ENCODE results near the gene MCTP1. TPM values are rescaled to one million over a fixed set of nuclear protein-coding genes. Genes with fewer than 3 reads are reported as not detected.
A peak's percentile ranks its signal among the peaks of the same experiment; 100 is the strongest.

Gene MCTP1
- total RNA-seq, 1 experiment from 2014 or later, result 0.44 TPM

GRCh38 chr5:95178046-95178651, 106.7 kb downstream of the MCTP1 start:
- Histone ChIP-seq H3K4me1 (ENCODE audit: control insufficient read depth in 1 of 2, insufficient read depth in 2 of 2, low read length in 2 of 2) (peaks cover 7 to 13% of the 10 kb centered on the region in 2 experiments; a peak in 2 of 4 replicates), H3K27me3 (ENCODE audit: insufficient read depth, low read length) (no peaks in the 10 kb centered on the region), H3K9ac (ENCODE audit: low read length) (no peak overlapping the region), H3K36me3 (ENCODE audit: control insufficient read depth in 1 of 2, insufficient read depth in 2 of 2, low read length in 2 of 2) (no peaks in the 10 kb centered on the region), H3K9me2 (ENCODE audit: insufficient read depth) (no peaks in the 10 kb centered on the region), H3K27ac (ENCODE audit: low read depth, low read length) (no peak overlapping the region), H3K4me2 (ENCODE audit: low read length) (0 out of 2 replicates have a peak overlapping the region, but pooled peaks have one; percentile 15), H4K20me1 (ENCODE audit: insufficient read depth) (no peaks in the 10 kb centered on the region), H3K9me3 (ENCODE audit: control insufficient read depth in 1 of 2, insufficient read depth in 1 of 2, low read depth in 1 of 2, low read length in 2 of 2) (no peaks in the 10 kb centered on the region), H3K79me2 (ENCODE audit: insufficient read depth, low read length) (no peaks in the 10 kb centered on the region), H2AFZ (ENCODE audit: low read depth, low read length, poor library complexity, severe bottlenecking) (no peak overlapping the region), H3K4me3 (replicated peaks in 1 of 2; ENCODE audit: low read depth in 1 of 2, low read length in 2 of 2) (no peak overlapping the region)
- no TSS peak for BruUV-seq (replicated peaks)
- DNase-seq (ENCODE audit: low read depth, low spot score) (peak; percentile 29), ATAC-seq (peak; percentile 92)
- ChIA-PET CTCF (interaction anchor here (1.0 kb wide), 1 partner anchor 17 kb away, joined by 3 read pairs; no protein-coding TSS in a partner anchor), RAD21 (ENCODE audit: low non-redundant PET in 1 of 2, low total read pairs in 2 of 2, uncharacterized antibody in 2 of 2, unreplicated experiment in 2 of 2) (no interaction called here), POLR2A (interaction anchor here (0.8 kb wide), 1 partner anchor 209 kb away, joined by 3 read pairs; no protein-coding TSS in a partner anchor)
- intact Hi-C loops (cut with micrococcal nuclease), result no loop called here
- TF ChIP-seq CTCF (IDR thresholded peaks at IDR 0.05 in 2 of 3, conservative IDR thresholded peaks at IDR 0.05 in 1 of 3; ENCODE audit: borderline replicate concordance in 1 of 3, insufficient read depth in 1 of 3, low read depth in 2 of 3, low read length in 2 of 3) (peak in 2 of 3 experiments; percentile 13 to 34; a peak in 2 of 6 replicates), ELF1 (IDR thresholded peaks at IDR 0.05; ENCODE audit: borderline replicate concordance, low read depth) (no peak), MAX (IDR thresholded peaks at IDR 0.05) (no peak), ATF3 (IDR thresholded peaks at IDR 0.05) (no peak), FOSL1 (IDR thresholded peaks at IDR 0.05; ENCODE audit: low read depth) (no peak), SP1 (IDR thresholded peaks at IDR 0.05; ENCODE audit: low read depth) (no peak), TCF7L2 (IDR thresholded peaks at IDR 0.05; ENCODE audit: borderline replicate concordance, extremely low read depth, insufficient read depth, insufficient read length) (peak; percentile 18), ZFX (IDR thresholded peaks at IDR 0.05) (no peak), EZH2 (IDR thresholded peaks at IDR 0.05) (no peak), POLR2A (IDR thresholded peaks at IDR 0.05; ENCODE audit: borderline replicate concordance, extremely low read depth, insufficient read depth, insufficient read length) (no peak), ZBTB33 (IDR thresholded peaks at IDR 0.05; ENCODE audit: extremely low read depth, insufficient replicate concordance, low read length) (no peak), POLR2AphosphoS5 (IDR thresholded peaks at IDR 0.05; ENCODE audit: low read depth, low read length) (no peak), CBX3 (IDR thresholded peaks at IDR 0.05; ENCODE audit: low read depth) (no peak), YY1 (IDR thresholded peaks at IDR 0.05; ENCODE audit: extremely low read depth, insufficient replicate concordance, low read depth, low read length) (no peak), REST (IDR thresholded peaks at IDR 0.05; ENCODE audit: low read depth) (no peak), RAD21 (IDR thresholded peaks at IDR 0.05; ENCODE audit: low read depth) (peak; percentile 25; the same call in 1 of the 2 replicates), CEBPB (IDR thresholded peaks at IDR 0.05; ENCODE audit: low read depth) (no peak), SRF (IDR thresholded peaks at IDR 0.05; ENCODE audit: low read depth) (no peak), ZNF274 (IDR thresholded peaks at IDR 0.05; ENCODE audit: low read depth, low read length) (no peak), EGR1 (IDR thresholded peaks at IDR 0.05; ENCODE audit: low read depth) (no peak)

All from HCT116 (cell line).